Fibroblast of skin of abdomen (primary cell): ENCODE data around the gene AGXT.

Source experiments
- DNase-seq: peaks from one replicate; pipeline ENCODE4 v3.0.0-alpha.2; 2013

AGXT gene

GRCh38 chr2:240916571-240917008 lies 48.0 kb downstream of the AGXT start:
- peak; percentile 91 for DNase-seq

DNA sequence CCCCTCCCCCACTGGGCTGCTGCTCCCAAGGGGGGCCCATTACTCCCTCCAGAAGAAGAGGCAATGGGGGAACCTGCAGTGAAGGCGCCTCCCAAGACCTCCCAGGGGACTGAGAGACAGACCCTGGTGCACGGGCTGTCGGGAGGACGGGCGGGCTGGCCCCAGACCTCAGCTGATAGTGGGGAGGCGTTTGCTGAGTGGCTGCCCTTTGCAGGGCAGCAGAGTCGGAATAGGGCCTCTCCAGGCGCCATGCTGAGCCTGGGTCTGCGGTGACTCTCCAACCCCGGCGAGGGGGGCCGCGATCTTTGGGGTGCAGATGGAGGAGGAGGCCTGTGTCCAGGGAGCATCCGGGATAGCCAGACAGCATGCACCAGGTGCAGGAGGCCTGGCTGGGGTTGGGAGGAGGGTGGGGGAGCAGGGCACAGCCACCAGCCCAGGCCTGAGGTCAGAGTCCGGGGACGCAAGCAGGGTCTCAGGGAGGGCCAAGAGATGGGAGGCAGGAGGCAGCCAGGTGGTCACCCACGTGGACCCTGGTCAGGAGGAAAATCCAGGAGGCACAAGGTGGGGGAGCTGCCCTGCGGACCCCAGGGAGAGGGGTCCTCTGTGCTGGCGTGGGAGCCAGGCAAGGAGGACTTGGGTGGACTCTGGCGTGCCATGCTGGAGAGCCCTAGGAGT lies 48.5 kb downstream of the AGXT start:
- no peak for DNase-seq

DNA sequence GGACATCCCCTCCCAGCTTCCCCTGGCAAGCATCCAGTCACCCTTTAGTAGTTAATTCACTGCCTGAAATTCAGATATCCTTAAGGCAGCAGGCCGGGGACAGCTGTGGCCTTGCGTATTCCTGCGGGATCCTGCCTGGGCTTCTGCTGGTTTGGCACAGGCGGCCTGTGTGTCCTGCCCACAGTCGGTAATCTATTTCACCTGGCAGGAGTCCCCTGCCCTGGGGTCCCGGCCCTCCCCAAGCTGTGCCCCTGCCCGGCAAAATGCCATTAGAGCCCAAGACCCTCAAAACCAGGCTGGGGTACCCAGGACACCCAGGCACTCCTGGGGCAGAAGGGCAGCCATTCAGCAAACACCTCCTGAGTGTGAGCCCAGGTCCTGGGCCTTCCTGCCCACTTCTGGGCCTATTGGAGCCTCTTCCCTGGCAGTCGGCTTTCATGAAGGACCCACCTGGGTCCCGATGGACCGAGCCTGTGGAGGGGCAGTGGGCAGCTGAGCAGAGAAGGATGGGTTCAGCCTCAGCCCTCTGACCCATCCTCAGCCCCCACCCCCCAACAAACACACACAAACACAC lies 49.1 kb downstream of the AGXT start:
- DNase-seq: no peak

GRCh38 chr2:240918258-240919091 lies 49.9 kb downstream of the AGXT start:
- no peak for DNase-seq

GRCh38 chr2:240919161-240919781 lies 50.6 kb downstream of the AGXT start:
- no peak for DNase-seq

DNA sequence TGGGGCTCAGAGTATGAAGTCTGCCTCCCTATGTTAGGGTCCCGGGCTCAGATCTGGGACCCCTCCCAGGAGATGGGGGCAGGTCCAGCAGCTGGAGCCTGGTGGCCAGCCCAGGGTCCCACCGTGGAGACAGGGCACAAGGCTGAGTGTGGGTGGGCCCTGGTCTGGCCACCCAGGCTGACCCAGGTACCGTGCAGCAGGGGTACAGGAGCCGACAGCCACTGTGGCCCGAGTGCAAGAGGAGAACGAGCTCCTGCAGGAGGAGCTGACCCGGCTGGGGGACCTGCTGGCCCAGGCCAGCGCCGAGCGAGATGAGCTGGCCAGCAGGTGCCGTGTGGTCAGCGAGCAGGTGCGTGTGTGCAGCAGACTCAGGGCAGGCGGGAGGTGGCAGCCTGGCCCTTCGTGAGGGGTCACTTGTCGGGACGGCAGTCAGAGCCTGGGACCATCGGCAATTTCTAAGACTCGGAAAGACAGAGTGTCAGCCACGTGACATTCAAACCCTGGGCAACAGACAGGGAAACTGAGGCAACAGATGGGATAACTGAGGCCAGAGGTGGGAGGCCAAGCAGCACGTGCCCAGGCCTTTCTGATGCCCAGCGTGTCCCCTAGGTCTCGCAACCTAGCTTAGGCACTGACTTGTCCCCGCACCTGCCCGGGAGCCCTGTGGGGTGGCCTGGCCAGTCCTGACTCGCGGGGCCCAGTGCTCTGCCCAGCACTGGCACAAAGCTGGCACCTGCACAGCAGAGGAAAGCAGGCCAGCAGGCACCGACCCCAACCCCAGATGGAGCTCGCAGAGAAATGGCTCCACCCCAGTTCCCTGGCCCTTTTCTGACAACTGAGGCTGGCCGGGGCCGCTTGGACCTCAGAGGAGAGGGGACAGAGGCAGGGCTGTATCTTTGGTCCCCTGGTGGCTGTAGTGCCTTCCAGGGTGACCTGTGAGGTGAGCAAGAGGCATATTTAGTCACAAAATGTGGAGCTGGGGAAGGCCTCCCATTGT lies 51.5 kb downstream of the AGXT start:
- DNase-seq: no peak

DNA sequence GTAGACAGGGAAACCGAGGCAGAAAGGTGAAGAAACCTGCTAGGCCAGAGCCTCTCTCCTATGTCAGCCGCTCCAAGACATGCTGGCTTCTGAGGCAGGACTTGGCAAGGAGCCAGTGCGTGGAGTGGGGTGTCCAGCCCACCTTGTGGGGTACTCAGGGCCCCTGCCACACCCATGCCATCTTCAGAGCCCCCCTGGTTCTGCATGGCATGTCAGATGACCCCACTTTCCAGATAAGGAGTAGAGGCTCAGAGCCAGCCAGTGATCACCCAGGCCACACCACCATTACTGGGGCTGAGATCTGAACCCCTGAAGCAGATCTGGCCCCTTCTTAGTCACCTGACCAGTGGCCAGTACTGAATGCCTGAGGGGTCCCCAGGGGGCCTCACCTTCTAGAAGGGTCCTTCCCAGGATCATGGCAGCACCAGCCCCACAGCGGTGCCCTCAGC lies 52.2 kb downstream of the AGXT start:
- DNase-seq: no peak

GRCh38 chr2:240921311-240921994 lies 52.8 kb downstream of the AGXT start:
- DNase-seq: peak; percentile 96

DNA sequence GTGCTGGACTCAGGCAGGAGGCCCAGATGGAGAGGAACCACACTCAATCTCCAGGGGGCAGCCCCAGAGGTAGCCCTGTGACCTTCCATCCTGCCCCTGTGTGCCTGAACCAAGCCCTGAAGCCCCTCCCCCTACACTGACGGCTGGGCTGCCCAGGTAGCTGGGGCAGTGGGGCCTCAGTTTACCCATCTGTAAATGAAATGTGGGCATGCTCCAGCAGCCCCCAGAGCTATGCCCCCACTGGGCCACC lies 53.3 kb downstream of the AGXT start:
- DNase-seq: no peak

DNA sequence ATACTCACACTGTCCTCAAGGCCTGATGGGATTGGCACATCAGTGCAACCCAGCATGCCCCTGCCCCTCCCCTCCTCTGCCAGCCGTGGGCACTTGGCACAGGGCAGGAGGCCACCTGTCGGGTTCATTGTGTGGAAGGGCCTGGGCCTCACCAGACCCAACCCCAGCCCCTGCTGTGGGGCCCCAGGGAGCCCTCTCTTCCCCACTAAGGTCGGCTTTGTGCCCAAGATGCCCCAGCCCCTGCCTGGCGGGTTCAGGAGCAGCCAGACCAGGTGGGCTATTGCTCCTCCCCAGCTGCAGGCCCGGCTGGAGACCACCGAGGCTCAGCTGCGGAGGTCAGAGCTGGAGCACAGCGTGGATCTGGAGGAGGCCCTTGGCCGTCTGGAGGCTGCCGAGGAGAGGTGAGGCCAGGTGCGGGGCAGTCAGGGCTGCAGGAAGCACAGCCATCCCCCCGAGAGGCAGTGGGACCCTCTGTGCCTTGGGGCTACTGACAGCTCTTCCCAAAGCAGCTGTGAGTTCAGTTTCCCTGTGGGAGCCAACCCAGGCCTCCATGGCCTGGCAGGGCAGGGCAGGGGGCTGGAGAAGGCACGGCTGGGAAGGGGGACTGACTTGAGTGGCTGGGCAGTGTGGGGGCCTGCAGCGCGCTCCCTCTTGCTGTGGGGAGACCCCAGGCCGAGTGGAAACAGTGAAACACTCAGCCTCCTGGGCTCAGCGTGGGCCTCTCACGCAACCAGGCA lies 53.8 kb downstream of the AGXT start:
- DNase-seq: no peak

GRCh38 chr2:240922982-240923537 lies 54.4 kb downstream of the AGXT start:
- no peak for DNase-seq

GRCh38 chr2:240925191-240925567 lies 56.6 kb downstream of the AGXT start:
- DNase-seq: no peak

DNA sequence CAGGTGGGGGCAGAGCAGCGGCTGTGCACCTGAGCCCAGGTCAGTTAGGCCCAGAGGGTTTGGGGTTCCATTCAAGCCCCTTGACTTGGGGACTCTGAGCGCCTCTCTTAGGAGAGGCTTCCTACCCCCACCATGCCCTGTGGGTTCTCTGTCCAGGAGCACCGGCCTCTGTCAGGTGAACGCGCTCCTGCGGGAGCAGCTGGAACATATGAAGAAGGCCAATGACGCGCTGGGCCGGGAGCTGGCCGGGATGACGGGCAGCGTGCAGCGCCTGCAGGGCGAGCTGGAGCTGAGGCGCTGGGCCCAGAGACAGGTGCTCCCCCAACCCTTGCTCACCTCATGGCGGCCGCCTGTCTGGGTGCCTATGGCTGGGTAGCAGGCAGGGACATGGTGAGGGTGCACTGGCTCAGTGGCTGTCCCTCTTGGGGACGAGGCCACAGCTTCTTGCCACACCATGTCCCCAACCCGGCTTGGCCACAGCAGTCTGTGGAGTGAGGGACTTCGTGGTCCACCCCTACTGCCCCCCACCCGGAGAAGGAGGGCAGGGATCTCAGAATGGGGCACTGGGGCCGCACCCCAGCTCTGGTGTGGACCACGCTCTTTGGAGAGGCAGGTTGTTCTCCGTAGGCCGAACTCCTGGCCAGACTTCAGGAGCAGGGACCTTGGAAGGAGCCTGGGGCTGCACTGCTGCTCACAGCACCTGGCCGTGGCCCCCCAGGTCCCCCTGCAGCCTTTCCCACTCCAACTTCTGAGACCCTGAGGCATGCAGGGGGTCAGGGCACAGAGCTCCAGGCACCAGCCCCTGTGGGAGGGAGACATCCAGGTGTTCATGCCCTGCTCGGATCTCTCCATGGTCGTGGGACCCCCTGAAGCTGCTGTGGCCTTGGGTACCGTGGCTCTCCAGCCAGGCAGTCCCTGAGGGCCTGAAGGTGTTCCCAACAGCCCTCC lies 57.2 kb downstream of the AGXT start:
- no peak for DNase-seq

- no peak for DNase-seq
Measured at GRCh38 chr2:240926516-240927389, 58.1 kb downstream of the AGXT start.

DNA sequence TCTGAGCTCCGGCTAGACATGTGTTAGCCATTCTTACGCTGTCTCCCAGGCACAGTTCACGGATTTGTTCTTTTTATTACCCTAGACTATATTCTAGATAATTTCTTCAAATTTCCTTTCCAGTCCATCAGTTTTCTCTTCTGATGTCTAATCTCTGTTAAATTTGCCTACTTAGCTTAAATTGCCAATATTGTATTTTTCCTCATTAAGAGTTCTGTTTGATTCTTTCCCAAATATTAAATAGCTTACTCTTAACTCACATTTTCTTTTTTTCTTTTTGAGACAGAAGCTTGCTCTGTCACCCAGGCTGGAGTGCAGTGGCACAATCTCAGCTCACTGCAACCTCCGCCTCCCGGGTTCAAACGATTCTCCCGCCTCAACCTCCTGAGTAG lies 58.8 kb downstream of the AGXT start:
- DNase-seq: no peak

DNA sequence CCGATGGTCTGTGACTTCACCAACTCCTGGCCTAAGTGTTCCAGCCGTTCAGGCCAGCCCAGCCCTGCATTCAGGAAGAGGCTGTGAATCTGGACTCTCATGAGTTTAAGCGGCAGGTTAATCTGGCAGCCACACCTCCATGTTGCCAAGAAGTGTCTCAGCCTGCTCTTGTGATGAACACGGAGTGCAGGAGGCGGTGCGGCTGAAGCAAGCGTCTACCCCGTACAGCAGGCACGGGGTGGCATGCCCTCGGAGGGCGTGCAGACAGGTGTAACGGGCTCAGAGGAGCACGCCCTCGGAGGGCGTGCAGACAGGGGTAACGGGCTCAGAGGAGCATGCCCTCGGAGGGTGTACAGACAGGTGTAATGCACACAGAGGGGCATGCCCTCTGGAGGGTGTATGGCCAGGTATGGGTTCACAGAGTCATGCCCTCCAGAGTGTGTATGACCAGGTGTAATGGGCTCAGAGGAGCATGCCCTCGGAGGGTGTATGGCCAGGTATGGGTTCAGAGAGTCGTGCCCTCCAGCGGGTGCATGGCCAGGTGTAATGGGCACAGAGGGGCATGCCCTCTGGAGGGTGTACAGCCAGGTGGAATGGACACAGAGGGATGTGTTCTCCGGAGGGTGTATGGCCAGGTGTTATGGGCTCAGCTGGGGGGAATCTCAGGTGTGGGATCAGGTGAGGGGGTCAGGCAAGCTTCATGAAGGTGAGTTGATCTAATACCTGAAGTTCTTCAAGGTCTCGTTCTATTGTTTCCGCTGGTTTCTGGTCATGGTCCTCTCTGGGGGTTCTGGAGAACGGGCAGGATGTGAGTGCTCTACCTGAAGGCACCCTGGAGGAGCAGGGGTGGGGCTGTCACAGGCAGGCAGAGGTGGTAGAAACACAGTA lies 60.1 kb downstream of the AGXT start:
- no peak for DNase-seq

DNA sequence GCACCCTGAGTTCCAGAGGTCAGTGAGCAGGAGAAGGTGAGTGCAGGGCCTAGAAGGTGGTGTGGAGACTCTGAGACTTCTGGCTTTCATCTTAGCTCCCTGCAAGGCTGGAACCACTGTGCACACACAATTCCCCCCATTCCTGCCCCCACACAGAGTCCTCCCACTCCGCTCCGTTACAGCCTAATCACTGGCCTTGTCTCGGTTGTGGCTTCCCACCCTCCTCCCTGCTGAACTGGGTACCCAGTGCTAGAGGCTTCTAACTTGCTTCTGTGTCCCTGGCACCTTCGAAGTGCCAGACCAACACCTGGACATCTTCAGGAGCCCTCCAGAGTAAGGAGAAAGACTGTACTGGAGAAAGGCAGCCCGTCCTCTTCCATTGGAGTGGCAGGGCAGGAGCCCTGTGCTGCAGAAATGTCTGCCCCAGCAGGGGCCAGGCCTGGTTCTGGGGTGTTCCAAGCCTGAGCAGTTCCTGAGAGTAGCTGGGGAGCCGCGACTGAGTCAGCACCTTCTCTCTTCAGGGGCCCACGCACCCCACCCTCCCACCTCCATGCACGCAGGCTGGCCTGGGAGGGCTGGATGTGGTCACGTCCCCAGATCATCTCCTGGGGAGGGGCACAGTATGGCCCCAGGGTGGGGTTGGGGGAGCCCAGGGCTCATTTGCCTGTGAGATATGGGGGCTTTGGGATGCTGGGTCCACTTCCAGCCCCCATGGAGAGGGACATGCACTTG lies 60.9 kb downstream of the AGXT start:
- DNase-seq: no peak
